Measurements from ENCODE around the gene TEX10.
A peak's percentile ranks its signal among the peaks of the same experiment; 100 is the strongest.

The TEX10 gene

DNA sequence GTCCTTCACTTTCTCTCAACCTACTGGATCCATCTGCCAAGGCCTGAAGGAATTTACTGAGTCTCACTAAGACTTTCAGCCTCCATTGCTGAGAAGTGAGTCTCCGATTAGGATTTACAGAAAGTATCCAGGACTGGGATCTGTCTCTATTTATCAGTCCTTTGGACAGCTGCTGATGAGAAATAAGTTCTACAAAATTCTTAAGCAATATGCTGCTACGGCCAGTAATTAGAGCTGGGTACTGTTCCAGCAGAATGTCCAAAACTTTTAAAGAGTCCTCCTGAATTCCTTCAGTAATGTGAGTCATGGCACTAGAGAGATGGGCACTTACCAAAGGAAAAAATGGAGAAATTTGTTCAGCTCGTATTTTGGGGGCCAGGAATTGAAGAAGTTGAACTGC lies 5.9 kb downstream of the TEX10 start:
- DNase-seq, result peak; percentile 62

DNA sequence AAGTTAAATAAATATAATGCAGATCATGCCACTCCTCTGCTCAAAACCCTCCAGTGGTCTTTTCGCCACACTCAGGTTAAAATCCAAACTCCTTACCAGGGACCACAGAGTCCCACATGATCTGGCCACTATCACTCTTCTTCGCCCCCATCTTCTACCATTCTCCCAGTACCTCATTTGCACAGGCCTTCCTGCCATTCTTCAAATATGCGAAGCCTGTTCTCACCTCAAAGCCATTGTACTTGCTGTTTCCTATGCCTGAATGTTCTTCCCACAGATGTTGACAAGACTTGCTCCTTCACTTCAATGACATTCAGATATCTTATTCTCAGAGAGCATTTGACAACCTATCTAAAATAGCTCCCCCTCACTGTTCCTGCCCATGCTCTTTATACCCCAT lies 10.9 kb downstream of the TEX10 start:
- DNase-seq, result no peak

DNA sequence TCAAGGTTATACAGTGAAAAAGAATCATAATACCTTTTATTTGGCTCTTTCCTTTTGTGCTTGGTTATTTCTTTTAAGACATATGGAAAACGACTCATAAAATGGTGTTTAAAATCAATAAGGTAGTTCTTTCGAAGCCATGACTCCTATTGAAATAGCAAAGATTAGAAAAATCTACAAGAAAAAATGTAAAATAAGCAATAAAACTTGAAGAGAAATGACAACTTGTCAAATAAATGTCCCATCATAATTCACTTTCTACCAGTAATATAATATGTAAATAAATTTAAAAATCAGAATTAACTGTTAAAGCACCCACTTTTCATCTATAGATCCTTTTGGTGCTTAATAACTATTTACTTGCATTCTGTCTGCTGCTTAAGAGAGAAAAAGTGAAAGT lies 12.5 kb downstream of the TEX10 start:
- DNase-seq, result no peak

DNA sequence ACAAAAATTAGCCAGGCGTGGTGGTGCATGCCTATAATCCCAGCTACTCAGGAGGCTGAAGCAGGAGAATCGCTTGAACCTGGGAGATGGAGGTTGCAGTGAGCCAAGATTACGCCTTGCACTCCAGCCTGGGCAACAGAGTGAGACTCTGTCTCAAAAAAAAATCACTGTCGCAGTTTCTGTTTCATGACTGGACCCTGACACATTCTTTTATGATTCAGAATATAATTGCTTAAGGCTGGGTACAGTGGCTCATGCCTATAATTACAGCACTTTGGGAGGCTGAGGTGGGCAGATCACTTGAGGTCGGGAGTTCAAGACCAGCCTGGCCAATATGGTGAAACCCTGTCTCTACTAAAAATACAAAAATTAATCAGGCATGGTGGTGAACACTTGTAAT lies 14.0 kb downstream of the TEX10 start:
- peak; percentile 20 for DNase-seq

DNA sequence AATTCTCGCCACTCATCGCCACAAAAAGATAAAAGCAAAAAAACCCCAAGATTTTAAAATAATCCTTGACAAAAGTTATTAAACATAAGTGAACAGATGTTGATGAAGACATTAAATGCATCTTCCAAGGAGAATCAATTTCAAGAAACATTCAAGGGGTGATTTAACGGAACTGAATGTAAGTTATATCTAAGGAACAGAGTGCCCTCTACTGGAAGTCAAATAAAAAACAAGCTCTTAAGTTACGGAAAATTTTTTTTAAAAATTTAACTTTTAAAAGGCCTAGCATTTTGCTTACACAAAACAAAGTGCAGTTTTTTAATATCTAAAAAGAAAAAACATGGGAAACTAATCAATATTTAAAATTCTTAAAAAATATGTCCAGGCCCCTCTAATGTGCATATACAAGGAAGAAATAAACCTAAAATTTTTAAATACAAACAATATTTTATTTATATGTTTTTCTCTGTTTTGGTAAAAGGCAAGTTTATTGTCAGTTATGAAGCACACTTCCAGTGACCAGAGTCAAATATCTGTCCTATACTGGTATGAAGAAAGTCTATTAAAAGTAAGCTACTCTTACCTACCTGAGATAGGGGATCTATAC lies 28.0 kb downstream of the TEX10 start:
- peak; percentile 66 for DNase-seq

DNA sequence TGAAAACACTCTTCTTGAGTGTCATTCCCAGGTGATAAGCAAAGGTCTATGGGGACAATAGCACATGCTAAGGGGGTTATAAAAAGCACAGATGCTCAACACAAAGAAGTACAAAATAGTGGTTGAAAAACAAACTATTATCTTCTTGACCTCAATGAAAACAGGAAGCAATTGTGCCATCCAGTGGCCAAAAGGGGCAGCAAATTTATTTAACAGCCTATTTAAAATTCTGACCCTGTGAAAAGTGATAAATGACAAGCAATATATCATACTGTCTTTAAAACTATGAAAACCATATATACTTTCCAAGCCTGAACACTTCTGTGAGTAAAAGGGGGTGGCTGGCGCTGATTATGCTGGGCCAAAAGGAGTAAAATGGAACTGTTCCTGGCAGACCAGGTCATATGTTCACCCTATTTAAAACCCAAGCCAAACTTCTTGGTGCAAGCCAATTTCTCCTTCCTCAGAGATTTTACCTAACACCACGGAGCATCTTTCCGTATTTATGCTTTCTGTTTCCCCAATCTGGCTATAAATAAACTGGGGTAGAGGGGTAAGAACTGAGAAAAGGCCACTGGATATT lies 29.7 kb downstream of the TEX10 start:
- peak; percentile 20 for DNase-seq

DNA sequence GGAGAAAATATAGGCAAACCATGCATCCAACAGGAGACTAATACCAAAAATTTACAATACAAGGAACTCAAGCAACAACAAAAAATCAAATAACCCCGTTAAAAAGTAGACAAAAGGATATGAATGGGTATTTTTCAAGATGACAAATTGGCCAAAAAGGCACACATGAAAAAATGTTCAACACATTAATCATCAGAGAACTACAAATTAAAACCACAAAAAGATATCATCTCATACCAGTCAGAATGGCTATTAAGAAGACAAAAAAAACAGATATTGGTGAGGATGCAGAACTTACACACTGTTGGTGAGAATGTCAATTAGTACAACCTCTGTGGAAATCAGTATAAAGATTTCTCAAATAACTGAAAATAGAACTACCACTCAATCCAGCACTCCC lies 35.0 kb downstream of the TEX10 start:
- DNase-seq, result peak; percentile 78

DNA sequence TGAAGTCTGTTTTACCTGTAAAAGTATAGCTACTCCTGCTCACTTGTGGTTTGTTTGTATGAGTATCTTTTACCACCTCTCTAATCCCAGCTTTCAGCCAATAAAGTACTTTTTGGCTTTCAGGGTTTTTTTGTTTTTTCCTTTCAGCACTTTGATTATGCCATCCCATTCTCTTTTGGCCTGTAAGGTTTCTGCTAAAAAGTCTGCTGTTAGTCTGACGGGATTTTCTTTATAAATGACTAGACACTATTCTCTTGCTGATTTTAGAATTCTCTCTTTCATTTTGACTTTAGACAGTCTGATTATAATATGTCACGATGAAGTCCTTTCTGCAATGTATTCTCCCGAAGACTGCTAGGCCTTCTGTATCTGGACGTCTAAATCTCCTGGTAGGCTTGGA lies 37.2 kb downstream of the TEX10 start:
- DNase-seq, result no peak

DNA sequence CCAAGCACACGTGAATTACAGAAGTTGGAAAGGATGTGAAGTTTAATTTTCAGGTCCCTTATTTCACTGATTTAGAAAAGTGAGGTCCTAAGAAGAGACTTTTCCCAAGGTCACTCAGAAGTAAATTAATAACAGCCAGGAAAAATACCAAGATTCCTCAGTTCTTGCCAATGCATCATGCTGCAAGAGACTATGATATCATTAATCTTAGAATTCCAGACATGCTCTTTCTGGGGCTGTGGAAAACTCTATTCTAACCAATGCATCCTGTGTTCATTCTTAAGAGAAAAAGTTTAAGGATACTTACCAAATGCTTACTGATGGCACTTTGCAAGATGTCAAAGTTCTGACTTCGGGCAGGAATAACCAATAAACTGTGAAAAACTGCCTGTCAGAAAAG lies 42.8 kb downstream of the TEX10 start:
- DNase-seq, result no peak

DNA sequence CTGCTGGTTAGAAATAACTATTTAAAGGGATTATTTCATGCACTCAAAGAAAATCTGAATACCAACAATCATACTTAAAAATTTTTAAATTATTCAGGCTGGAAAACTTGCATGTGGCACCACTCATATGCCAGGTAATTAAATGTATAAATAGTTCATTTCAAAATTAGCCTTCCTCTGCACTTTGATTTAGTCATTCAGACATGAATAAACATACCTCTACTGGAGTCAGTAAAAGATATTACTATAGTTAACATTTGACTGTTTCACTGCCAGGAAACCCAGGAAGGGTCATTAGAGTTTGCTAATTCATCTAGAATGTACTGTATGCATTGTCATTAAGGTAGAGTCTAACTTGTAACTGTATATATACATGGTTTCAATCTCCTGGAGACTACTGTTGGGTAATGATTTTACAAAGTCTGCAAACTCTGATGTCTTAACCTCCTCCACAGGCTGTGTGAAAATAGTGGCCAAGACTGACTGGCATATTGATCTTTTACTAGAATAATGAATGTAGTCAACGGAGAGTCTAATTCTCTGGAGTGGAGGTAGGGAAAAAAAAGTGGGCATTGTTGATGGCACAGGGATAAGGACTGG lies 43.7 kb downstream of the TEX10 start:
- peak; percentile 45 for DNase-seq

DNA sequence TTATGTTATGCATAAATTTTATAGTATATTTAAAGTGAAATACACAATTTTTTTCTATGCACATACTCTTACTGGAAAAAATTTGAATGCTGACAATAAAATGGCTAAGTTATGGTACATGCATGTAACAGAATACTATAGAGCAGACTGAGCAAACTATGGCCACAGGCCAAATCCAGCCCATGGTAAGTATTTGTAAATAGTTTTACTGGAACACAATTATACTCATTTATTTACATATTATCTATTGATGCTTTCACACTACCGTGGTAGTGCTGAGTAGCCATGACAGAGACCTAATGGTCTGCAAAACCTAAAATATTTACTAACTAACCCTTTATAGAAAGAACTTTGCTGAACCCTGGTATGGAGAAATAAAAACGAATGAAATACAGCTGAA lies 45.7 kb downstream of the TEX10 start:
- DNase-seq, result no peak

DNA sequence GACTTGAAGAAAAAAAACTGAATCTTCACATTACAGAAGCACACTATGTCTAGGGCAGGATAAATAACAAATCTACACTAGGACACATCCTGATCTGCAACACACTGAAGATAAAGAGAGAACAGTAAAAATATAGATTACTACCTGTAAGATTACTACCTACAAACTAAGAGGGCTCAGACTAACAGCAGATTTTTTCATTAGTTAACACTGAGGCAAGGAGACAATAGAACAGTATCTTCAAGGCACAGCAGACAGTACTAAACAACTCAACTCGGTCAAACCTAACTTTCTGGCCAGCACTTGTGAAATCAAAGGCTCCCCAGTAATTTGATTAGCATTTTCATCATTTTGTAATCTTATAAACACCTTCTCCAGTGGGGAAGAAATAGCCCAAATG lies 46.5 kb downstream of the TEX10 start:
- no peak for DNase-seq

DNA sequence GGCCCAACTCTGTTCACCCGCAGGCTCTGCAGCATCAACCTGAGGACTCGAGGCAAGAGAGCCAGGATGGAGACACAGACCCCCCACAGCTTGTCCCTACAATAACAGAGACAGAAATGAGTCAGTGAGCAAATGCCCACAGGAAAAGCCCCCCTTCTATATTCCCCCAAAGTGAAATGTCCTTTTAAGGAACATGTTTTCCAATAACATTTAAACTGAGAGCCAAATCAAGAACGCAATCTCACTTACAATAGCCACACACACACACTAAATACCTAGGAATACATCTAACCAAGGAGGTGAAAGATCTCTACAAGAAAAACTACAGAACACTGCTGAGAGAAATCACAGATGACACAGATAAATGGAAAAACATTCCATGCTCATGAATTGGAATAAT lies 49.0 kb downstream of the TEX10 start:
- no peak for DNase-seq

DNA sequence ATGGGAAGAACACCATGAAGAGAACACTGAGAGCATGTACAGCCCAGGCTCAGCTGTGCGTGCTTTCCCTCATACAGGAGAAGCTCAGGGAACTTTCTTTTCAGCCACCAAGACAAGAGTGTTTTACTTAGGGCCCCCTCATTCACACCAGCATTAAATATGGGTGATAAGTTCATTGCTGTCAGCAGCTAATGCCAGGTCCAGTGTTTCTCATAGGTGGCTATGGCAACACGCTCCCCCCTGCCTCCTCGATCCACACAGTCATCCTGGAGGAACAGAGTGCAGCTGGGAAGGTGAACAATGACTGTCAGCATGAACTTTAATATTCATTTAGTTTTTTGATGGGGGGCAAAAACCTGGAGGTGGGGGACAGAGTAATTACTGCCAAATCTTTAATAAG lies 54.4 kb downstream of the TEX10 start:
- no peak for DNase-seq

DNA sequence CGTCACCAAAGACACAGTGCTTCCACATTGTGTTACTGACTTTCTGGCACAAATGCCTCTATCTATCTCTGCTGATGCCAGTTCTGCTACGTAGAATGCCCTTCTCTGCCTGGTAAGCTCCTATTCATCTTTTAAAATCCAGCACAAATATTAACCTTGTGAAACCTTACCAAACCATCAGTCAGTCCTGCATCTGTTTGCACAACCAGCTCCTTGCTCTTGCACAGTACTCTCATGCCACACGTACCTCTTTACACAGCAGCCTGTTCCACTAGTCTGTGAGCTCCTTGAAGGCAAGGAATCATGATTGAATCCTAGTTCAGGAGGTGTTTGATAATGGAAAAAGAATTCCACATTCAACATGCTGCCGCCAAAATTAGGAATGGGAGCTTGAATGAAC lies 56.3 kb downstream of the TEX10 start:
- DNase-seq, result no peak

DNA sequence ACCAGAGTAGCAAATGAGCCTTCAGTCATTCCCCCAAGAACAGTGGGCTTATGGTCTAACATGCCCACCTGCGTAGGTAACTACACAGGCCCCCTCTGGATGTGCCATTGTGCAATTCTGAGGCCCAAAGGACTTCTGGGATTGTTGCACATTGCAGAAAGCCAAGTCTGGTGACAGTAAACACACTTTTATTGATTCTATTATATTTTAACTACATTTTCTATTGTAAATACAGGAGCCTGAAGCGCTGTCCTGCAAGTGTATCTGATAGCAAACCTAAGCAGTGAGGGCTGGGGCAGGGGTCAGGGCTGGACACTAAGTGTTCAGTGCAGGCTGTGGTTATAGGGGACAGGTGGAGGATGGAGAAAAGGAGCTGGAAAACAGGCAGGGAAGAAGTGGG lies 57.5 kb downstream of the TEX10 start:
- no peak for DNase-seq

DNA sequence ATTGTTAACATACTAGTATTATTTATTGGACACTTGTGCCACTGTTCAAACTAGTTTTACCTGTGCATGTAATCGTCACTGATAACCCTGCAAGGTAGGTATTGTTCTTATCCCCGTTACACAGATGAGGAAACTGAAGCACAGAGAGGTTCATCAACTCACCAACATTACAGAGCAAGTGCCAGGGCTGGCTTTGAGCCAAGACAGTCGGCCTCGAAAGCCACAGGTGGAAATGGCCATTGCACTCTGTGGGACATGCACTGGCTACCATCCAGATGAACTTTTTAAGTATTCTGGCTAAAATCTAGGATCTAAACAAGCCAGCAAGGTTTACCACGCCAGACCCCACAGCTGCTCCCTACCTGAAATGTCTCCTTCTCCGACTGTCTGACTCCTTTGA lies 57.9 kb downstream of the TEX10 start:
- DNase-seq, result no peak

DNA sequence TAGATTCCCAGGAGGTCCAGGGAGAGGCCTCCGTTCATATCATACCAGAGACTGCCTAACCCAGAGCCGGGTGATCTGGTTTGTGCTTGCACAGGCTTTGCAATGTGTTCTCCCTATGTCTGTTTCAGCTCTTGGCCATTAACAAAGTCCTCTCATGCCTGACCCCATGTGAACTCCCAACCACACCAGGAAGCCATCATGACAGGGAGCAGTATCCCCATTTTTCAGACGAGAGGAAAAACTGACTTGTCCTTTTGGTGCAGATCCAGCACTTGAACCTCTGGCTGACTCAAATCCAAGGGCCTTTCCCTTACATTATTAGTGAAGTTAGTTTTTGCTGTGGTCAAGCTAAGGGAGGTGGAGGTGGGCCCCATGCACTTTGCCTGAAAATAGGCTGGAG lies 58.4 kb downstream of the TEX10 start:
- DNase-seq, result peak; percentile 14

DNA sequence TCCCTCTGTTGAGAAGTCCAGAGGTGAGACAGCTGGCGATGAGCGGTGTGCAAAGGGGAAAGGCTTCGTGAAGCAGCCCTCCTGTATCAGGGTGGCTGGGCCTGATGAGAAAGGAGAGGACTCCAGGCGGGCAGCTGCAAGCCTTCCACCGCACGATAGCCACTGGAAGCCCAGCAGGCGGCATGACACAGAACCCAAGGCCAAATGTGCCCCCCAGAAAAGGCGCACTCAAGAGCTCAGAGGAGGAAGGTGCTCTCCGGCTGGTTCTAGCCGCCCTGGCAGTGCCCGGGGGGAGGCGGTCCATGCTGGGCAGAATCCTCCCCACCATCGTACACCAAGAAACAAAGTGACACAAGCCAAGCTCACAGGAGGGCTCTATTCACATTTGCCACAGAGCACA lies 60.3 kb downstream of the TEX10 start:
- DNase-seq, result no peak

DNA sequence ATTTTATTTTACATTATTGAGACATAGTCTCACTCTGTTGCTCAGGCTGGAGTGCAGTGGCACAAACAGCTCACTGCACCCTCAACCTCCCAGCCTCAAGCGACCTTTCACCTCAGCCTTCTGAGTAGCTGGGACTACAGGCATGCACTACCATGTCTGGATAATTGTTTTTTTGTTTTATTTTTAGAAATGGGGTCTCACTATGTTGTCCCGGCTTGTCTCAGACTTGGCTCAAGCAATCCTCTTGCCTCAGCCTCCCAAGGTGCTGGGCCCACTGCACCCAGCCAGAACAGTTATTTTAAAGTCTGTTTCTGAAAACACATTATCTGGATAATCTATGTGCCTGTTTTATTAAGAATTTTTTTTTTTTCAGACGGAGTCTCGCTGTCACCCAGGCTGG lies 62.0 kb downstream of the TEX10 start:
- DNase-seq, result no peak

DNA sequence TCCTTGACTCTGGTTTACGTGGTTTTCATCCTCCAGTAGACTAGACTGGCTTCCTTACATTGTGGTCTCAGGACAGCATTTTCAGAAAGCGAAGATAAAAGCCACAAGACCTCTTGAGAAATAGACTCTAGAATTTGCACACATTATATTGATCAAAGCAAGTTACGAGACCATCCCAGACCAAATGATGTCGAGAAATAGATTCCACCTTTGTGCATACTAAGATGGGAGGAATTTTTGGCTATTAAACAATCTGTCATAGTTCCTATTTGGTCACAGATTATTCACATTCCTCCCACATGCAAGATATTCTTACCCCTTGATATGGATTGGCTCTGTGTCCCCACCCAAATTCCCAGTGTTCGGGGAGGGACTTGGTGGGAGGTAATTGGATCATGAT lies 65.6 kb downstream of the TEX10 start:
- DNase-seq, result no peak

DNA sequence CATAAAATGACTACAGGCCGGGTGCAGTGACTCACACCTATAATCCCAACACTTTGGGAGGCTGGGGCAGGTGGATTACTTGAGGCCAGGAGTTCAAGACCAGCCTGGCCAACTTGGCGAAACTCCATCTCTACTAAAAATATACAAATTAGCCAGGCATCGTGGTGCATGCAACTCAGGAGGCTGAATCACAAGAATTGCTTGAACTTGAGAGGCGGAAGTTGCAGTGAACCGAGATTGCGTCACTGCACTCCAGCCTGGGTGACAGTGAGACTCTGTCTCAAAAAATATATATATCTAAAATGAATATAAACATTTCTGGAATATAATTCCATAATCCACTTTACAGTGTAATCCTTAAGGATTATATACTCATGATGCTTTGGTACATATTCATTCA lies 66.5 kb downstream of the TEX10 start:
- peak; percentile 3 for DNase-seq

DNA sequence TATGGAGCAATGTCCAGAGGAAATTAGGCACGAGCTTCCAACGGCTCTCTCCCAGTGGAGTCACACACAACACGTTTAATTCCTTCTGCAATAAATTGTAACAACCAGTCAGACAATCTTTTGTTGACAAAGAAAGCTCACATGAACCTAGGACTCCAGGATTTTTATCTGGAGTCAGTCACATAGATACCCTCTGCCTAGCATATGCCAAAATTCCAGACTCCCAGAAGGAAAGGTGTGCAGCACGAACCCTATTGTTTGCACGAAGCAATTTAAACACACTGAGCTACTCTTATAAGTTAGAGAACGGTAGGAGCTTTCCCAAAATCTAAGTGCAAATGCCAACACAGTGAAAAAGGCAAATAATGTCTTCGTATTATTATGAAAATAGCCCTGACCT lies 67.1 kb downstream of the TEX10 start:
- DNase-seq, result no peak

DNA sequence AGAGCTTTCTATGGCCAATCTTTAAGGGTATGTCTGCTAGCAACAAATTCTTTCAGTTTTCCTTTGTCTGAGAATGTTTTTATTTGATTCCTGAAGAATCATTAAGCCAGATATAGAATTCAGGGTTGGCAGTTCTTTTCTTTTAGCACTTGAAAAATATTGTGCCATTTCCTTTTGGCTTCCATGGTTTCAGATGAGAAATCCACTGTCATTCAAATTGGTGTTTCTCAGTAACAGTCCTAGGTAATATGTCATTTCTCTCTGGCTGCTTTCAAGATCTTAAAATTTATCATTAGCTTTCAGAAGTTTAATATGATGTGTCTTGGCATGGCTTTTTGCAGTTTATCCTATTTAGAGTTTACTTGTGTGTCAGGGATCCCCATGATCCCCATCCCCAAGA lies 67.7 kb downstream of the TEX10 start:
- DNase-seq, result no peak

DNA sequence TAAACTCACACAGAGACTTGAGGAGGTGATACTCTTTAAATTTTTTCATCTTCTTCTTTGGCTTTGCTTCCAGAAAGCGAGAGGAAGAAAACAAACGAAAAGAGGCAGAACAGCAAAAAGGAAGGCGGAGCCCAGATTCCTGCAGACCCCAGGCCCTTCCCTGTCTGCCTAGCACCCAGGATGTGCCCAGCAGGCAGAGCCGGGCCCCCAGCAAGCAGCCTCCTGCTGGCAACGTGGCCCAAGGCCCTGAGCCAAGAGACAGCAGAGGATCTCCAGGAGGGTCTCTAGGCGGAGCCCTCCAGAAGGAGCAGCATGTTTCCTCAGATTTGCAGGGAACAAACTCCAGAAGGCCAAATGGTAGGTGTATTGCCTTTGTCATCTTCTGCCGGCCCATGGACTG lies 68.5 kb downstream of the TEX10 start:
- no peak for DNase-seq

All from HCEC 1CT (cell line).